Measurements from ENCODE around the gene APCDD1L. TPM values are rescaled to one million over a fixed set of nuclear protein-coding genes. Genes with fewer than 3 reads are reported as not detected.

The APCDD1L gene
- total and polyA plus RNA-seq, 2 experiments from 2014 or later, result 16.6 to 25.6 TPM

- Histone ChIP-seq H3F3A (ENCODE audit: insufficient read depth) (peaks cover 12% of the 10 kb centered on the region; the same call in 1 of the 2 replicates), H3K9me2 (ENCODE audit: insufficient read depth) (no peaks in the 10 kb centered on the region), H3K79me2 (ENCODE audit: insufficient read depth) (peaks cover 36% of the 10 kb centered on the region), H3K9ac (no peak overlapping the region), H4K20me1 (ENCODE audit: insufficient read depth) (no peaks in the 10 kb centered on the region; the same call in 1 of the 2 replicates), H3K27ac (no peak overlapping the region), H3K36me3 (ENCODE audit: low read depth) (peaks cover 24% of the 10 kb centered on the region; the same call in 1 of the 2 replicates), H3K4me1 (ENCODE audit: insufficient read depth) (no peaks in the 10 kb centered on the region), H3K9me3 (ENCODE audit: low read depth) (no peaks in the 10 kb centered on the region), H3K4me2 (ENCODE audit: unreplicated experiment) (no peak overlapping the region), H3K27me3 (replicated peaks; ENCODE audit: insufficient read depth) (no peaks in the 10 kb centered on the region), H2AFZ (no peak overlapping the region), H3K4me3 (no peak overlapping the region)
- in situ Hi-C loops (cut with MboI), result no loop called here
- DNase-seq, result no peak
- TF ChIP-seq EZH2 (IDR thresholded peaks at IDR 0.05; ENCODE audit: insufficient read depth, poor library complexity, severe bottlenecking) (no peak), EZH2phosphoT487 (IDR thresholded peaks at IDR 0.05; ENCODE audit: insufficient read depth, low read depth) (no peak)
- 75 to 79% methylated on average over 6 of the region's 6 CpGs for WGBS, 2 experiments (ENCODE audit: low coverage in 1 of 2, low lambda C conversion rate in 2 of 2, missing lambda C conversion rate in 2 of 2)
These were observed 68.8 kb downstream of the APCDD1L start for GRCh38 chr20:58446264-58446959.

- H3K9me2 ChIP-seq (ENCODE audit: insufficient read depth), result no peaks in the 10 kb centered on the region
- H3K9me3 ChIP-seq (ENCODE audit: low read depth), result no peaks in the 10 kb centered on the region
- H3K27ac ChIP-seq, result no peak overlapping the region
- in situ Hi-C loops (cut with MboI), result no loop called here
- no peak overlapping the region for H2AFZ ChIP-seq
- WGBS, 2 experiments (ENCODE audit: low coverage in 1 of 2, low lambda C conversion rate in 2 of 2, missing lambda C conversion rate in 2 of 2), result 88 to 92% methylated on average over 5 of the region's 5 CpGs
- H3K4me2 ChIP-seq (ENCODE audit: unreplicated experiment), result no peak overlapping the region
- no peaks in the 10 kb centered on the region for H3K27me3 ChIP-seq (replicated peaks; ENCODE audit: insufficient read depth)
- peaks cover 52% of the 10 kb centered on the region for H3K79me2 ChIP-seq (ENCODE audit: insufficient read depth)
- peaks cover 12% of the 10 kb centered on the region; the same call in 1 of the 2 replicates for H3F3A ChIP-seq (ENCODE audit: insufficient read depth)
- no peaks in the 10 kb centered on the region; the same call in 1 of the 2 replicates for H4K20me1 ChIP-seq (ENCODE audit: insufficient read depth)
- H3K9ac ChIP-seq, result no peak overlapping the region
- H3K4me1 ChIP-seq (ENCODE audit: insufficient read depth), result no peaks in the 10 kb centered on the region
- H3K36me3 ChIP-seq (ENCODE audit: low read depth), result peaks cover 24% of the 10 kb centered on the region; the same call in 1 of the 2 replicates
- no peak for DNase-seq
- no peak overlapping the region for H3K4me3 ChIP-seq
- no peak for TF ChIP-seq EZH2phosphoT487 (IDR thresholded peaks at IDR 0.05; ENCODE audit: insufficient read depth, low read depth)
- TF ChIP-seq EZH2 (IDR thresholded peaks at IDR 0.05; ENCODE audit: insufficient read depth, poor library complexity, severe bottlenecking), result no peak
These were observed 70.4 kb downstream of the APCDD1L start for GRCh38 chr20:58444746-58445255.

- peaks cover 83% of the 10 kb centered on the region for H3K79me2 ChIP-seq (ENCODE audit: insufficient read depth)
- TF ChIP-seq EZH2phosphoT487 (IDR thresholded peaks at IDR 0.05; ENCODE audit: insufficient read depth, low read depth), result no peak
- TF ChIP-seq EZH2 (IDR thresholded peaks at IDR 0.05; ENCODE audit: insufficient read depth, poor library complexity, severe bottlenecking), result no peak
These were observed 73.5 kb downstream of the APCDD1L start for GRCh38 chr20:58441723-58442122.

GRCh38 chr20:58440021-58440767 lies 75.0 kb downstream of the APCDD1L start:
- Histone ChIP-seq H3K27me3 (replicated peaks; ENCODE audit: insufficient read depth) (no peaks in the 10 kb centered on the region), H3K4me2 (ENCODE audit: unreplicated experiment) (no peak overlapping the region), H3K27ac (no peak overlapping the region), H2AFZ (no peak overlapping the region), H3K36me3 (ENCODE audit: low read depth) (peaks cover 8% of the 10 kb centered on the region; the same call in 1 of the 2 replicates), H3K9ac (no peak overlapping the region), H3F3A (ENCODE audit: insufficient read depth) (no peaks in the 10 kb centered on the region), H3K4me3 (no peak overlapping the region), H3K79me2 (ENCODE audit: insufficient read depth) (peaks cover 96% of the 10 kb centered on the region), H3K9me3 (ENCODE audit: low read depth) (no peaks in the 10 kb centered on the region), H3K4me1 (ENCODE audit: insufficient read depth) (no peaks in the 10 kb centered on the region), H3K9me2 (ENCODE audit: insufficient read depth) (no peaks in the 10 kb centered on the region), H4K20me1 (ENCODE audit: insufficient read depth) (no peaks in the 10 kb centered on the region; the same call in 1 of the 2 replicates)
- in situ Hi-C loops (cut with MboI), result no loop called here
- no peak for DNase-seq
- TF ChIP-seq EZH2phosphoT487 (IDR thresholded peaks at IDR 0.05; ENCODE audit: insufficient read depth, low read depth) (no peak), EZH2 (IDR thresholded peaks at IDR 0.05; ENCODE audit: insufficient read depth, poor library complexity, severe bottlenecking) (no peak)
- WGBS, 2 experiments (ENCODE audit: low coverage in 1 of 2, low lambda C conversion rate in 2 of 2, missing lambda C conversion rate in 2 of 2), result 82 to 84% methylated on average over 5 of the region's 5 CpGs

More at GRCh38 chr20:58441723-58442122, 73.5 kb downstream of the APCDD1L start:
- DNase-seq, result no peak
- Histone ChIP-seq H2AFZ (no peak overlapping the region), H3K4me2 (ENCODE audit: unreplicated experiment) (no peak overlapping the region), H3K36me3 (ENCODE audit: low read depth) (peaks cover 17% of the 10 kb centered on the region; the same call in 1 of the 2 replicates), H3K4me3 (no peak overlapping the region), H3K9me2 (ENCODE audit: insufficient read depth) (no peaks in the 10 kb centered on the region), H3F3A (ENCODE audit: insufficient read depth) (peaks cover 4% of the 10 kb centered on the region; the same call in 1 of the 2 replicates), H3K9ac (no peak overlapping the region), H3K9me3 (ENCODE audit: low read depth) (no peaks in the 10 kb centered on the region), H3K27me3 (replicated peaks; ENCODE audit: insufficient read depth) (no peaks in the 10 kb centered on the region), H3K27ac (no peak overlapping the region), H3K4me1 (ENCODE audit: insufficient read depth) (no peaks in the 10 kb centered on the region), H4K20me1 (ENCODE audit: insufficient read depth) (no peaks in the 10 kb centered on the region; the same call in 1 of the 2 replicates)
- in situ Hi-C loops (cut with MboI), result no loop called here
